GM21381 (cell line): ENCODE measurements around the gene HS2ST1.
"Not testable (repeated sequence)": the region's sequence is repeated elsewhere in the genome, so short reads cannot be mapped to it uniquely, and the experiment has no call there.

Experiments
- ATAC-seq: cut with Tn5 transposase; IDR thresholded peaks from one replicate; pipeline ENCODE4 v1.9.1; 2021; ENCODE audit warnings: mild to moderate bottlenecking, moderate library complexity; ENCODE audit not compliant: unreplicated experiment

Gene HS2ST1

GRCh38 chr1:87004857-87005256, 90.4 kb downstream of the HS2ST1 start:
- no peak for ATAC-seq

GRCh38 chr1:87007323-87007722, 92.9 kb downstream of the HS2ST1 start:
- ATAC-seq, result peak; percentile 85

GRCh38 chr1:87013385-87013784, 99.0 kb downstream of the HS2ST1 start:
- ATAC-seq, result not testable (repeated sequence)

- ATAC-seq, result no peak
These were observed 103.7 kb downstream of the HS2ST1 start for GRCh38 chr1:87017998-87018672.

- no peak for ATAC-seq
These were observed 108.9 kb downstream of the HS2ST1 start for GRCh38 chr1:87023326-87023725.

GRCh38 chr1:87024936-87025540, 110.6 kb downstream of the HS2ST1 start:
- ATAC-seq, result peak; percentile 69

- not testable (repeated sequence) for ATAC-seq
These were observed 113.1 kb downstream of the HS2ST1 start for GRCh38 chr1:87027561-87027960.

GRCh38 chr1:87028576-87028975, 114.1 kb downstream of the HS2ST1 start:
- ATAC-seq, result no peak

GRCh38 chr1:87030740-87031690, 116.6 kb downstream of the HS2ST1 start:
- peak; percentile 89 for ATAC-seq

- no peak for ATAC-seq
These were observed 119.9 kb downstream of the HS2ST1 start for GRCh38 chr1:87034351-87034750.

GRCh38 chr1:87039096-87039495, 124.7 kb downstream of the HS2ST1 start:
- ATAC-seq, result no peak

GRCh38 chr1:87042111-87042811, 127.8 kb downstream of the HS2ST1 start:
- ATAC-seq, result no peak

GRCh38 chr1:87044424-87044823, 130.0 kb downstream of the HS2ST1 start:
- ATAC-seq, result no peak

- ATAC-seq, result no peak
These were observed 130.4 kb downstream of the HS2ST1 start for GRCh38 chr1:87044840-87045239.

- ATAC-seq, result peak; percentile 57
These were observed 131.4 kb downstream of the HS2ST1 start for GRCh38 chr1:87045761-87046304.

- no peak for ATAC-seq
These were observed 132.5 kb downstream of the HS2ST1 start for GRCh38 chr1:87046951-87047350.

- ATAC-seq, result no peak
These were observed 133.8 kb downstream of the HS2ST1 start for GRCh38 chr1:87048237-87048636.

GRCh38 chr1:87051965-87052364, 137.5 kb downstream of the HS2ST1 start:
- no peak for ATAC-seq

GRCh38 chr1:87052400-87052799, 138.0 kb downstream of the HS2ST1 start:
- ATAC-seq, result no peak

GRCh38 chr1:87052961-87053360, 138.5 kb downstream of the HS2ST1 start:
- no peak for ATAC-seq

- ATAC-seq, result no peak
These were observed 139.0 kb downstream of the HS2ST1 start for GRCh38 chr1:87053446-87053845.
